KMS-11 (cell line): ENCODE data around the gene TMTC1.

Experiments
- H2AFZ ChIP-seq: fragments of 200-600 bp; sonication (generic); 2 replicates; pipeline ENCODE4 v1.6.1; 2016; ENCODE audit warnings: antibody characterized with exemption, mixed run types, low read depth
- H3K27ac ChIP-seq: fragments of 200-600 bp; sonication (generic); 2 replicates; pipeline ENCODE4 v1.6.1; 2016; ENCODE audit warnings: mild to moderate bottlenecking, mixed run types
- H3K27me3 ChIP-seq: fragments of 200-600 bp; sonication (generic); 2 replicates; pipeline ENCODE4 v1.6.1; 2017; ENCODE audit warnings: mild to moderate bottlenecking, low read depth, mixed run types, moderate library complexity; ENCODE audit not compliant: insufficient read depth
- H3K36me3 ChIP-seq: fragments of 200-600 bp; sonication (generic); 2 replicates; pipeline ENCODE4 v1.6.1; 2017; ENCODE audit warnings: mild to moderate bottlenecking, mixed run types; ENCODE audit not compliant: insufficient read depth
- H3K4me1 ChIP-seq: fragments of 200-600 bp; sonication (generic); 2 replicates; pipeline ENCODE4 v1.6.1; 2016; ENCODE audit warnings: mild to moderate bottlenecking, low read depth, mixed run types; ENCODE audit not compliant: poor library complexity, severe bottlenecking
- H3K4me2 ChIP-seq: fragments of 200-600 bp; sonication (generic); 2 replicates; pipeline ENCODE4 v1.7.0; 2016; ENCODE audit warnings: mild to moderate bottlenecking, mixed run types
- H3K4me3 ChIP-seq: fragments of 200-600 bp; sonication (generic); IDR thresholded peaks from 2 replicates; pipeline ENCODE4 v1.6.1; 2017; ENCODE audit warnings: low read depth, low read length, mixed read lengths; ENCODE audit not compliant: insufficient read depth
- H3K79me2 ChIP-seq: fragments of 200-600 bp; sonication (generic); 2 replicates; pipeline ENCODE4 v1.6.1; 2016; ENCODE audit warnings: low read depth, mixed run types; ENCODE audit not compliant: insufficient read depth
- H3K9ac ChIP-seq: fragments of 200-600 bp; sonication (generic); 2 replicates; pipeline ENCODE4 v1.6.1; 2016; ENCODE audit warnings: mild to moderate bottlenecking, mixed run types
- H4K20me1 ChIP-seq: fragments of 200-600 bp; sonication (generic); 2 replicates; pipeline ENCODE4 v1.6.1; 2016; ENCODE audit warnings: mild to moderate bottlenecking, mixed run types; ENCODE audit not compliant: insufficient read depth
- TF ChIP-seq, protein P1 (sequence below): fragments of 200-600 bp; sonication (generic); conservative IDR thresholded peaks from 2 replicates; pipeline ENCODE4 v1.6.1; 2017; ENCODE audit warnings: low read depth, mild to moderate bottlenecking, antibody characterized with exemption, low read length, moderate library complexity, mixed read lengths

Gene TMTC1

DNA sequence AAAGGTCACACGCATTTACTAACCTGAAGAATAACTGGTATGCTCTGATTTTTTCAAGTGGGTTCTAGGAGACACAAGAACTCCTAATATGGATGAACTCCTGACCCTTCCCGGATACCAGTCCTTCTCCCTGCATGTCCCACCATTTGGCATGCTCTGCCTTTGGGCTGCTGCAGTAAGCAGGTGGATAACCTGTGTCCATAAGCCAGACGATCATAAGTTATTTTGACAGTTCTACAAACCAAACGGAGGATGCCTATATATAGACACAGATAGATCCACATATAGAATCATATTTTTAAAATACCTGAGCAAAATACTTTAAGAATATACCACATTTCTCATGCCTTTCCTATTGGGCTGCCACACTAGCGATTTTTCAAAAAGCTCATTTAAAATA lies 49.4 kb downstream of the TMTC1 start:
- Histone ChIP-seq H3K27me3 (no peaks in the 10 kb centered on the region), H3K79me2 (no peaks in the 10 kb centered on the region), H3K36me3 (no peaks in the 10 kb centered on the region), H2AFZ (no peak overlapping the region), H3K4me1 (no peaks in the 10 kb centered on the region), H3K4me3 (no peak overlapping the region), H3K4me2 (no peak overlapping the region), H3K27ac (no peak overlapping the region), H4K20me1 (no peaks in the 10 kb centered on the region), H3K9ac (no peak overlapping the region)
- TF ChIP-seq, protein P1, sequence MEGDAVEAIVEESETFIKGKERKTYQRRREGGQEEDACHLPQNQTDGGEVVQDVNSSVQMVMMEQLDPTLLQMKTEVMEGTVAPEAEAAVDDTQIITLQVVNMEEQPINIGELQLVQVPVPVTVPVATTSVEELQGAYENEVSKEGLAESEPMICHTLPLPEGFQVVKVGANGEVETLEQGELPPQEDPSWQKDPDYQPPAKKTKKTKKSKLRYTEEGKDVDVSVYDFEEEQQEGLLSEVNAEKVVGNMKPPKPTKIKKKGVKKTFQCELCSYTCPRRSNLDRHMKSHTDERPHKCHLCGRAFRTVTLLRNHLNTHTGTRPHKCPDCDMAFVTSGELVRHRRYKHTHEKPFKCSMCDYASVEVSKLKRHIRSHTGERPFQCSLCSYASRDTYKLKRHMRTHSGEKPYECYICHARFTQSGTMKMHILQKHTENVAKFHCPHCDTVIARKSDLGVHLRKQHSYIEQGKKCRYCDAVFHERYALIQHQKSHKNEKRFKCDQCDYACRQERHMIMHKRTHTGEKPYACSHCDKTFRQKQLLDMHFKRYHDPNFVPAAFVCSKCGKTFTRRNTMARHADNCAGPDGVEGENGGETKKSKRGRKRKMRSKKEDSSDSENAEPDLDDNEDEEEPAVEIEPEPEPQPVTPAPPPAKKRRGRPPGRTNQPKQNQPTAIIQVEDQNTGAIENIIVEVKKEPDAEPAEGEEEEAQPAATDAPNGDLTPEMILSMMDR = no peak

GRCh38 chr12:29733501-29733900 lies 50.2 kb downstream of the TMTC1 start:
- TF ChIP-seq, protein P1 = no peak
- H3K9ac ChIP-seq = no peak overlapping the region
- no peaks in the 10 kb centered on the region for H3K79me2 ChIP-seq
- H3K27ac ChIP-seq = no peak overlapping the region
- no peak overlapping the region for H2AFZ ChIP-seq
- no peak overlapping the region for H3K4me3 ChIP-seq
- H3K36me3 ChIP-seq = no peaks in the 10 kb centered on the region
- H3K27me3 ChIP-seq = no peaks in the 10 kb centered on the region
- no peaks in the 10 kb centered on the region for H3K4me1 ChIP-seq
- H4K20me1 ChIP-seq = no peaks in the 10 kb centered on the region
- no peak overlapping the region for H3K4me2 ChIP-seq

GRCh38 chr12:29733060-29733459 lies 50.7 kb downstream of the TMTC1 start:
- Histone ChIP-seq H3K4me2 (no peak overlapping the region), H3K79me2 (no peaks in the 10 kb centered on the region), H3K27ac (no peak overlapping the region), H3K9ac (no peak overlapping the region), H3K4me3 (no peak overlapping the region), H3K27me3 (no peaks in the 10 kb centered on the region), H4K20me1 (no peaks in the 10 kb centered on the region), H3K36me3 (no peaks in the 10 kb centered on the region), H2AFZ (no peak overlapping the region), H3K4me1 (no peaks in the 10 kb centered on the region)
- TF ChIP-seq, protein P1 = no peak

DNA sequence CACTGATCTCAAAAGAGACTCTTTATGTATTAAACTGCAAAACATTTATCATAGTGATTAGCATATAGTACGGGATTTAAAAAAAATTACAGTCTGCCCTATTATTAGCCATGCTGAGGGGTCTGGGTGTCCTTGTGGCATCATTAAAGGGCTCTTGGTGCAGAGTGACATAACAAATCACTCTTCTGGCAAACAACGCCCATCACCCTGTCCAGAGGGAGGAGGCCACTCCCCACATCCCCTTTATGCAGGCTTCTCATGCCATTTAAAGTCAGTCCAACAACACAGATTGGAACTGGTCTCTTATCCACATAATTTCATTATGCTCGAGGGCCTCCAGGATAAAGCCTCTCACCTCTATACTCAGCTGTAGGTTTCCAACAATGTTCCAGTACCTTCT lies 51.1 kb downstream of the TMTC1 start:
- Histone ChIP-seq H2AFZ (no peak overlapping the region), H3K27ac (no peak overlapping the region), H3K4me1 (no peaks in the 10 kb centered on the region), H3K4me3 (no peak overlapping the region), H3K27me3 (no peaks in the 10 kb centered on the region), H3K36me3 (no peaks in the 10 kb centered on the region), H4K20me1 (no peaks in the 10 kb centered on the region), H3K9ac (no peak overlapping the region), H3K79me2 (no peaks in the 10 kb centered on the region), H3K4me2 (no peak overlapping the region)
- TF ChIP-seq, protein P1 = no peak
